Activated CD8-positive, alpha-beta memory T cell treated with anti-CD3 and anti-CD28 coated beads for 36 hours (primary cell): Measurements from ENCODE around the gene NRXN3. TPM values are rescaled to one million over a fixed set of nuclear protein-coding genes. Genes with fewer than 3 reads are reported as not detected.

ENCODE experiments used
- CTCF ChIA-PET: fragments of 350-600 bp; sonication (Branson Sonifier 250); formaldehyde crosslinking; loops from one replicate; lab custom pipeline; 2021; ENCODE audit warnings: antibody characterized with exemption; lab: Charles Lee
- POLR2A ChIA-PET: fragments of 350-600 bp; sonication (Branson Sonifier 250); formaldehyde crosslinking; loops from one replicate; lab custom pipeline; 2021; ENCODE audit warnings: antibody characterized with exemption; lab: Charles Lee
- total RNA-seq, 2 experiments: library from RNA; stranded (reverse); gene quantifications; one replicate each; pipeline ENCODE4 v1.2.3, GENCODE V29; 2021

The NRXN3 gene
- total RNA-seq, 2 experiments from 2014 or later: not detected

- CTCF ChIA-PET: no interaction called here
- POLR2A ChIA-PET: no interaction called here
Observed at GRCh38 chr14:78921856-78922255, 751.7 kb downstream of the NRXN3 start.

GRCh38 chr14:78927261-78927660 lies 757.1 kb downstream of the NRXN3 start:
- CTCF ChIA-PET: no interaction called here
- POLR2A ChIA-PET: no interaction called here

GRCh38 chr14:78933166-78933565 lies 763.0 kb downstream of the NRXN3 start:
- POLR2A ChIA-PET: no interaction called here
- CTCF ChIA-PET: interaction anchor here (0.7 to 0.9 kb wide), 2 partner anchors 15 to 29 kb away, joined by 3 read pairs; no protein-coding TSS in a partner anchor

- POLR2A ChIA-PET: no interaction called here
- CTCF ChIA-PET: interaction anchor here (0.6 to 1.0 kb wide), 6 partner anchors 9 to 737 kb away, joined by 3 to 9 read pairs (median 3); no protein-coding TSS in a partner anchor
Observed at GRCh38 chr14:78933948-78934524, 763.9 kb downstream of the NRXN3 start.

- CTCF ChIA-PET: no interaction called here
Observed at GRCh38 chr14:78946949-78947348, 776.8 kb downstream of the NRXN3 start.

GRCh38 chr14:78947681-78948080 lies 777.5 kb downstream of the NRXN3 start:
- ChIA-PET POLR2A (no interaction called here), CTCF (interaction anchor here (1.4 kb wide), 1 partner anchor 14 kb away, joined by 3 read pairs; no protein-coding TSS in a partner anchor)

More at GRCh38 chr14:78946949-78947348, 776.8 kb downstream of the NRXN3 start:
- POLR2A ChIA-PET: no interaction called here

GRCh38 chr14:78950649-78951048 lies 780.5 kb downstream of the NRXN3 start:
- ChIA-PET POLR2A (no interaction called here), CTCF (no interaction called here)

- POLR2A ChIA-PET: no interaction called here
- CTCF ChIA-PET: no interaction called here
Observed at GRCh38 chr14:78951602-78952001, 781.4 kb downstream of the NRXN3 start.

- ChIA-PET CTCF (interaction anchor here (0.9 to 1.6 kb wide), 4 partner anchors 9 to 172 kb away, joined by 3 to 4 read pairs (median 3); no protein-coding TSS in a partner anchor), POLR2A (no interaction called here)
Observed at GRCh38 chr14:78959674-78960264, 789.6 kb downstream of the NRXN3 start.

- ChIA-PET CTCF (no interaction called here), POLR2A (no interaction called here)
Observed at GRCh38 chr14:78967111-78967809, 797.1 kb downstream of the NRXN3 start.

GRCh38 chr14:78968265-78968664 lies 798.1 kb downstream of the NRXN3 start:
- POLR2A ChIA-PET: no interaction called here
- CTCF ChIA-PET: interaction anchor here (1.2 kb wide), 1 partner anchor 9 kb away, joined by 3 read pairs; no protein-coding TSS in a partner anchor

GRCh38 chr14:78970677-78971076 lies 800.5 kb downstream of the NRXN3 start:
- CTCF ChIA-PET: no interaction called here
- POLR2A ChIA-PET: no interaction called here

GRCh38 chr14:78972440-78972839 lies 802.3 kb downstream of the NRXN3 start:
- ChIA-PET POLR2A (no interaction called here), CTCF (no interaction called here)

GRCh38 chr14:78974691-78975090 lies 804.5 kb downstream of the NRXN3 start:
- CTCF ChIA-PET: no interaction called here
- POLR2A ChIA-PET: no interaction called here

- ChIA-PET CTCF (no interaction called here), POLR2A (no interaction called here)
Observed at GRCh38 chr14:78975734-78976133, 805.6 kb downstream of the NRXN3 start.

- POLR2A ChIA-PET: no interaction called here
- CTCF ChIA-PET: no interaction called here
Observed at GRCh38 chr14:78978896-78979295, 808.7 kb downstream of the NRXN3 start.

- CTCF ChIA-PET: no interaction called here
- POLR2A ChIA-PET: no interaction called here
Observed at GRCh38 chr14:78982551-78982950, 812.4 kb downstream of the NRXN3 start.

GRCh38 chr14:78983126-78983525 lies 813.0 kb downstream of the NRXN3 start:
- CTCF ChIA-PET: no interaction called here
- POLR2A ChIA-PET: no interaction called here

- CTCF ChIA-PET: no interaction called here
- POLR2A ChIA-PET: no interaction called here
Observed at GRCh38 chr14:78985668-78986381, 815.7 kb downstream of the NRXN3 start.

GRCh38 chr14:78986989-78987388 lies 816.8 kb downstream of the NRXN3 start:
- CTCF ChIA-PET: interaction anchor here (0.6 kb wide), 1 partner anchor 113 kb away, joined by 5 read pairs; no protein-coding TSS in a partner anchor
- POLR2A ChIA-PET: no interaction called here
